CD14-positive monocyte (primary cell): ENCODE data around the gene MYZAP. TPM values are rescaled to one million over a fixed set of nuclear protein-coding genes. Genes with fewer than 3 reads are reported as not detected.

Source experiments
- DNase-seq, 3 donors: peaks; one replicate each; pipeline ENCODE4 v3.0.0-alpha.2; 2011 to 2022
- H2AFZ ChIP-seq: 2 replicates; pipeline ENCODE4 v1.6.0; 2012; ENCODE audit warnings: mild to moderate bottlenecking, low read depth, low read length, inconsistent platforms; ENCODE audit not compliant: insufficient read depth, poor library complexity, severe bottlenecking
- H3K27ac ChIP-seq, 2 donors: 1 replicate in 1 of 2; 2 replicates in 1 of 2; pipeline ENCODE4 v1.5.1; 2012 to 2013; ENCODE audit warnings: low read length in 2 of 2, control low read depth in 1 of 2, inconsistent platforms in 1 of 2, low read depth in 1 of 2, mild to moderate bottlenecking in 1 of 2
- H3K27me3 ChIP-seq, 2 donors: one replicate each; pipeline versions ENCODE4 v1.6.0 to v1.6.1; 2011 to 2013; ENCODE audit warnings: low read length in 2 of 2; ENCODE audit not compliant: control insufficient read depth in 2 of 2, insufficient read depth in 2 of 2
- H3K36me3 ChIP-seq, 2 donors: replicated peaks in 1 of 2; 1 replicate in 1 of 2; 2 replicates in 1 of 2; pipeline versions ENCODE4 v1.5.1 to v1.6.1; 2012 to 2013; ENCODE audit warnings: low read length in 2 of 2, control low read depth in 1 of 2, inconsistent platforms in 1 of 2, mild to moderate bottlenecking in 1 of 2; ENCODE audit not compliant: insufficient read depth in 2 of 2, control insufficient read depth in 1 of 2
- H3K4me1 ChIP-seq, 2 donors: 1 replicate in 1 of 2; 2 replicates in 1 of 2; pipeline versions ENCODE4 v1.5.1 to v1.6.1; 2012 to 2013; ENCODE audit warnings: low read length in 2 of 2, control low read depth in 1 of 2, inconsistent platforms in 1 of 2, mild to moderate bottlenecking in 1 of 2, moderate library complexity in 1 of 2; ENCODE audit not compliant: insufficient read depth in 2 of 2, control insufficient read depth in 1 of 2
- H3K4me2 ChIP-seq: replicated peaks from 2 replicates; pipeline ENCODE3; 2012; ENCODE audit warnings: low read length, moderate library complexity, mild to moderate bottlenecking; ENCODE audit not compliant: poor library complexity, severe bottlenecking; ENCODE audit errors: extremely low read depth
- H3K4me3 ChIP-seq, 3 experiments: fragments of 200-600 bp in 1 of 3; sonication (generic) in 1 of 3; replicated peaks in 1 of 3; 1 replicate in 2 of 3; 2 replicates in 1 of 3; pipeline ENCODE4 v1.5.1; 2011 to 2013; ENCODE audit warnings: low read length in 3 of 3, mild to moderate bottlenecking in 3 of 3, control low read depth in 2 of 3, low read depth in 2 of 3, inconsistent platforms in 1 of 3, moderate library complexity in 1 of 3
- H3K79me2 ChIP-seq: 2 replicates; pipeline ENCODE4 v1.6.0; 2012; ENCODE audit warnings: mild to moderate bottlenecking, control low read depth, inconsistent platforms, low read length, moderate library complexity; ENCODE audit not compliant: insufficient read depth
- H3K9ac ChIP-seq: 2 replicates; pipeline ENCODE4 v1.6.0; 2017; ENCODE audit warnings: low read length, mild to moderate bottlenecking; ENCODE audit not compliant: insufficient read depth, poor library complexity, severe bottlenecking
- H3K9me3 ChIP-seq, 2 donors: replicated peaks in 1 of 2; 1 replicate in 1 of 2; 2 replicates in 1 of 2; pipeline versions ENCODE4 v1.5.1 to v1.6.1; 2012 to 2013; ENCODE audit warnings: low read length in 2 of 2, control low read depth in 1 of 2; ENCODE audit not compliant: control insufficient read depth in 1 of 2, insufficient read depth in 1 of 2
- H4K20me1 ChIP-seq: 2 replicates; pipeline ENCODE4 v1.6.0; 2012; ENCODE audit warnings: mild to moderate bottlenecking, low read length, control low read depth, moderate library complexity; ENCODE audit not compliant: insufficient read depth
- H3K27ac Mint-ChIP-seq, 7 donors: one replicate each; pipeline ENCODE4 v1.8.0; 2020; ENCODE audit warnings: mild to moderate bottlenecking in 7 of 7, mixed read lengths in 7 of 7, moderate library complexity in 6 of 7, inconsistent platforms in 2 of 7
- H3K27me3 Mint-ChIP-seq, 3 donors: one replicate each; pipeline ENCODE4 v1.8.0; 2021 to 2022; ENCODE audit warnings: low read depth in 3 of 3, mild to moderate bottlenecking in 3 of 3, mixed read lengths in 3 of 3, moderate library complexity in 3 of 3, inconsistent platforms in 1 of 3
- H3K36me3 Mint-ChIP-seq, 2 donors: one replicate each; pipeline ENCODE4 v1.8.0; 2020; ENCODE audit warnings: mixed read lengths in 2 of 2, inconsistent platforms in 1 of 2, mild to moderate bottlenecking in 1 of 2
- H3K4me1 Mint-ChIP-seq: one replicate; pipeline ENCODE4 v1.8.0; 2020; ENCODE audit warnings: mild to moderate bottlenecking, mixed read lengths
- H3K4me3 Mint-ChIP-seq, 2 donors: one replicate each; pipeline ENCODE4 v1.8.0; 2020; ENCODE audit warnings: mild to moderate bottlenecking in 2 of 2, mixed read lengths in 2 of 2, moderate library complexity in 1 of 2
- H3K9me3 Mint-ChIP-seq, 7 donors: one replicate each; pipeline ENCODE4 v1.8.0; 2020 to 2022; ENCODE audit warnings: mixed read lengths in 7 of 7, mild to moderate bottlenecking in 6 of 7, moderate library complexity in 6 of 7, inconsistent platforms in 2 of 7
- WGBS: methylation state at CpG from one replicate; pipeline ENCODE4 v1.1.5; 2013; ENCODE audit warnings: missing lambda C conversion rate; ENCODE audit not compliant: insufficient coverage; 5-methylcytosine and 5-hydroxymethylcytosine counted together
- intact Hi-C, 2 donors: fragments of 100-400 bp; cut with micrococcal nuclease; formaldehyde crosslinking; loops; one replicate each; pipeline versions ENCODE4 v1.15.0 to v1.15.1; 2023
- polyA plus RNA-seq, 3 donors: library from polyadenylated mRNA; depleted of rRNA in 1 of 3; unstranded in 2 of 3; stranded (reverse) in 1 of 3; fragments of 300-500 nt in 2 of 3; fragments of >200 nt in 1 of 3; fragmentation: Illumina TruSeq in 2 of 3; gene quantifications; 1 replicate in 2 of 3; 2 replicates in 1 of 3; pipeline ENCODE4 v1.2.3, GENCODE V29; 2012 to 2021
- TF ChIP-seq, protein P1 (sequence below): fragments of 200-600 bp; IDR thresholded peaks from one replicate; pipeline ENCODE4 v1.8.0; 2022; ENCODE audit warnings: antibody characterized with exemption, mild to moderate bottlenecking

The MYZAP gene
- polyA plus RNA-seq, 3 donors = 0.12 to 0.13 TPM; not detected in 1

DNA sequence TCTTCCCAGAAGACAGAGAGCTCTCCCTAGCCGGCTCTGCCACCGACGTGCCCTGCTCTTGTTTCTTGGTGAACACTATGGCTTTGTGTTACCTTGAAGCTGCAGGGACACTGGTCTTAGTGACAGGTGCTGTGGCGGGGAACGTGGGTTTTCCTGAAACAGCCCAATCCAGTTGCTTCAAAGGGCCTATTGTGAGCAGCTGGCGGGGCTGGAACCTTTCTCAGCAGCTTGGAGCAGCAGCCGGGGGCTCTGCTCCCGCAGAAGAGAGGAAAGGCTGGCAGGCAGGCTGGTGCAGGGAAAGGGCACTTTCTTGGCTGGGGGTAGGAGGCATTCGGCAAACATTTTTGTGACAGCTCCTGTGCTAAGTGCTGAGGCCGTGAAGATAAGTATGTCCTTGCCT lies 12.8 kb downstream of the MYZAP start:
- peaks cover 0 to 5% of the 10 kb centered on the region in 2 donors for H3K4me1 ChIP-seq
- Mint-ChIP-seq H3K4me3 (no peak overlapping the region), H3K36me3 (no peaks in the 10 kb centered on the region), H3K27me3 (peaks cover 0 to 7% (median 0%) of the 10 kb centered on the region in 3 donors), H3K27ac (no peak overlapping the region), H3K9me3 (peaks cover 0 to 2% (median 0%) of the 10 kb centered on the region in 7 donors), H3K4me1 (peaks cover 18% of the 10 kb centered on the region)
- no peak overlapping the region for H3K4me2 ChIP-seq
- H3K27ac ChIP-seq = no peak overlapping the region
- no peak overlapping the region for H3K4me3 ChIP-seq
- no peaks in the 10 kb centered on the region for H4K20me1 ChIP-seq
- TF ChIP-seq, protein P1, sequence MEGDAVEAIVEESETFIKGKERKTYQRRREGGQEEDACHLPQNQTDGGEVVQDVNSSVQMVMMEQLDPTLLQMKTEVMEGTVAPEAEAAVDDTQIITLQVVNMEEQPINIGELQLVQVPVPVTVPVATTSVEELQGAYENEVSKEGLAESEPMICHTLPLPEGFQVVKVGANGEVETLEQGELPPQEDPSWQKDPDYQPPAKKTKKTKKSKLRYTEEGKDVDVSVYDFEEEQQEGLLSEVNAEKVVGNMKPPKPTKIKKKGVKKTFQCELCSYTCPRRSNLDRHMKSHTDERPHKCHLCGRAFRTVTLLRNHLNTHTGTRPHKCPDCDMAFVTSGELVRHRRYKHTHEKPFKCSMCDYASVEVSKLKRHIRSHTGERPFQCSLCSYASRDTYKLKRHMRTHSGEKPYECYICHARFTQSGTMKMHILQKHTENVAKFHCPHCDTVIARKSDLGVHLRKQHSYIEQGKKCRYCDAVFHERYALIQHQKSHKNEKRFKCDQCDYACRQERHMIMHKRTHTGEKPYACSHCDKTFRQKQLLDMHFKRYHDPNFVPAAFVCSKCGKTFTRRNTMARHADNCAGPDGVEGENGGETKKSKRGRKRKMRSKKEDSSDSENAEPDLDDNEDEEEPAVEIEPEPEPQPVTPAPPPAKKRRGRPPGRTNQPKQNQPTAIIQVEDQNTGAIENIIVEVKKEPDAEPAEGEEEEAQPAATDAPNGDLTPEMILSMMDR = no peak
- no peak for DNase-seq
- H3K36me3 ChIP-seq = no peaks in the 10 kb centered on the region
- 94% methylated on average over 8 of the region's 10 CpGs for WGBS
- H2AFZ ChIP-seq = no peak overlapping the region
- no peaks in the 10 kb centered on the region for H3K9me3 ChIP-seq
- intact Hi-C loops = no loop called here
- H3K27me3 ChIP-seq = no peaks in the 10 kb centered on the region
- no peak overlapping the region for H3K9ac ChIP-seq
- H3K79me2 ChIP-seq = no peaks in the 10 kb centered on the region

DNA sequence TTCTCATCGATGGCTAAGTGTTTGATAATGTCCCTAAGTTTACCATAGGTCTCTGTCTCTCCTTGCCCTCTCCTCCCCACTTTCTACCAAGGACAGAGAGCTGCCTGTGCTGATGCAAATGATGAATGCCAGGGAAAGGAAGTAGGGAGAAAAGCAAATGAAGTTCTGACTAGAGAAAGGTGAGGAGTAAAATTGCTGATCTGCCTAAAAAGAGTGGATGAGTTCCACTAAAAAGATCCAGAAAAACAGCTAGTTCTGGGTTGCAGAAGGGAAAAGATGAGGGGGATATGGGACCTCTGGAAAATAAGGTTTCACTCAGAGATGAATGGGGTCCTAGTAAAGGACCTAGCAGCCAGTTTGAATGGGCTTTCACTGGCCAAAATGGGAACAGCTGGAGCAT lies 13.8 kb downstream of the MYZAP start:
- H3K27ac Mint-ChIP-seq = no peak overlapping the region
- Histone ChIP-seq H3K9me3 (no peaks in the 10 kb centered on the region), H2AFZ (no peak overlapping the region), H3K4me2 (no peak overlapping the region), H3K79me2 (no peaks in the 10 kb centered on the region), H4K20me1 (no peaks in the 10 kb centered on the region), H3K36me3 (no peaks in the 10 kb centered on the region), H3K4me1 (peaks cover 0 to 5% of the 10 kb centered on the region in 2 donors), H3K4me3 (no peak overlapping the region), H3K27me3 (no peaks in the 10 kb centered on the region), H3K27ac (no peak overlapping the region), H3K9ac (no peak overlapping the region)
- no peak overlapping the region for H3K4me3 Mint-ChIP-seq
- peaks cover 0 to 7% (median 0%) of the 10 kb centered on the region in 3 donors for H3K27me3 Mint-ChIP-seq
- peaks cover 18% of the 10 kb centered on the region for H3K4me1 Mint-ChIP-seq
- peaks cover 0 to 2% (median 0%) of the 10 kb centered on the region in 7 donors for H3K9me3 Mint-ChIP-seq
- DNase-seq = no peak
- intact Hi-C loops = no loop called here
- TF ChIP-seq, protein P1 = no peak
- H3K36me3 Mint-ChIP-seq = no peaks in the 10 kb centered on the region
- no CpG with 5 or more reads among the region's 1 CpG for WGBS
